Cortex of kidney (tissue), 1 donor: Measurements from ENCODE around the gene RAP1GAP.

Source experiments
- DNase-seq: peaks from one replicate; lab custom pipeline; 2025; lab: John Stamatoyannopoulos, UW

Gene RAP1GAP

DNA sequence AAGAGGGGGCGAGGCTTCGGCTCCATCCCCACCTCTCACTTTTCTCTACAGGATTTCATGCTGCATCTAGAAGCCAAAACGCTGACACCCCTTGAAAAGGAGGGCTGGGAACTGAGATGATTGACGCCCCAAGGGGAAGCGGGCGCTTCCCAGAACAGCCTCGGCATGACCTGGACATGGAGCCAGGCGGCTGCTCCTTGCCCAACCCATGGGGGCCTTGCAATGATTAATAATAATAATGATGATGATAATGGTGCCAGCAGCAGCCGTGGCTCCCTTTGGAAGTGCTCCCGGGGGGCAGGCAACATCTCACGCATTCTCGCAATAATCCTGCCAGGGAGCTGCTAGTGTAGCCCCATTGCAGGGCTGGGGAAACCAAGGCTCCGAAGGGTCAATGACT, 78.2 kb downstream of the RAP1GAP start:
- DNase-seq, result no peak

- no peak for DNase-seq
Observed at GRCh38 chr1:21590126-21590880, 78.9 kb downstream of the RAP1GAP start.

DNA sequence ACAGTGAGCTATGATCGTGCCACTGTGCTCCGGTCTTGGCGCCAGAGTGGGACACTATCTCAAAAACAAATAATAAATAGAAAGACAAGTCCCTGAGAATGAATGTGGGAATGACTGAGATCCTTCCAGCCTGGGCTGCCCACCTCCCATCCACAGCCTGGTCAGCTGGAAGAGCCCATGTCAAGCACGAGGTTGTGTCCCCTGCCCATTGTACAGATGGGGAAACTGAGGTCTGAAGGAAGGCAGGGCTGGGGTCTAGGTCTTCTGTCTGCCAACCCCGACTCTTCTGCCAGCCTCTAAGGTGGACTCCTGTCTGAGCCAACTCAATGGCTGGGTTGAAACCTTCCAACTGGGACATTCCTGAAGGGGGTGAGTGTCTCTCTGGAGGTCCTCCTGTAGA, 79.5 kb downstream of the RAP1GAP start:
- DNase-seq, result no peak

GRCh38 chr1:21587602-21587953, 81.6 kb downstream of the RAP1GAP start:
- no peak for DNase-seq

DNA sequence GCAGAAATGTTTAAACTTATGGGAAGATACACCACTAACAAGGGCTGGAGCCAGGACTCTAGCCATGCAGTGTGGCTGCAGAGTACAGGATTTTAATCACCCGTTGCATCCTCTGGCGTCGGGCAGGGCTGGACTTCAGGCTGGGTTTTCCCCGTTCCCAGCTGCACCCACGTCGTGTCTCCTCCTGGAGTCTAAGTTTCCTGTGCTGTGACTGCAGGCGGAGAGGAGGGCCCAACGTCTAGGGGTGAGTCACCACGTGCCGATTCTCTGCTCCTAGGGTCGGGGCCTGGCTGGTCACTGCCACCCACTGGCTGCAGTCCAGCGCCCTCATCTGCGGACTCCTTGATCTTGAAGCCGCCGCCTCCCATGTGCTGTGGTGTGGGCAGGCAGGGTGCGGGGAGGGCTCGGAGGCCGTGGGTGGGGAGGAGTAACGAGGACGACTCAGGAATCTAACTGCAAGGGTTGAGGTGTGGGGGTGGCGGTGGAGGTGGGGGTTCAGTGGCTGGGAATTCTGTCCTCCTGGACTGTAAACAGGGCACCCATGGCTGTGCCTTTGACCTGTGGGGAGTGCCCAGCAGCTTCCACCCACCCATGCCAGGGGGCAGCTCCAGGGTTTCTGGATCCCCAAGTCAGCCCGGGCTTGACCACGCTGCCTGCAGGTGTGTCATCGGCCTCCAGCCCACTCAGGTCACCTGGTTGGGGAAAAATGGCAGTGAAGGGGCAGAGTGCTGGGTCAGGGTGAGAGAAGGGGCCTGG, 82.1 kb downstream of the RAP1GAP start:
- DNase-seq, result no peak

- DNase-seq, result no peak
Observed at GRCh38 chr1:21586222-21586621, 82.9 kb downstream of the RAP1GAP start.

DNA sequence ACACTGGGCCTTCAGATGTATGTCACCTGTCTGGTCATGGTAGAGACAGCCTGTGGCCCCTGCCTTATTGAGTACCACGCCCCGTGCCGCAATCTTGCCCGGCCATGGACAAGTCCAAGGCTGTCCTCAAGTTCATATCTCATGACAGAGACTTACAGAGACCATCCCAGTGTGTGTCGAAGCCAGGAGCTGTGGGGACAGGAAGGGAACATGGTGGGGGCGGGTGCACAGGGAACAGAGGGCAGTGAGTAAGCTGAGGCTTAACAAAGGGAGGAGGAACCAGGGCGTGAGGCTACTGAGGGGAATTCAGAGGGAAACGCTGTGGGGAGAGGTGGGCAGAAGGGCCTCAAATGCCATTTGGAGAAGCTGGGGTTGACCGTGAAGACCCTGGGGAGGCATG, 84.1 kb downstream of the RAP1GAP start:
- DNase-seq, result no peak

- DNase-seq, result no peak
Observed at GRCh38 chr1:21584096-21584495, 85.1 kb downstream of the RAP1GAP start.

- DNase-seq, result no peak
Observed at GRCh38 chr1:21579791-21580190, 89.4 kb downstream of the RAP1GAP start.

GRCh38 chr1:21577933-21578332, 91.2 kb downstream of the RAP1GAP start:
- DNase-seq, result no peak

- DNase-seq, result no peak
Observed at GRCh38 chr1:21577324-21577723, 91.8 kb downstream of the RAP1GAP start.

- DNase-seq, result no peak
Observed at GRCh38 chr1:21576798-21577187, 92.4 kb downstream of the RAP1GAP start.

DNA sequence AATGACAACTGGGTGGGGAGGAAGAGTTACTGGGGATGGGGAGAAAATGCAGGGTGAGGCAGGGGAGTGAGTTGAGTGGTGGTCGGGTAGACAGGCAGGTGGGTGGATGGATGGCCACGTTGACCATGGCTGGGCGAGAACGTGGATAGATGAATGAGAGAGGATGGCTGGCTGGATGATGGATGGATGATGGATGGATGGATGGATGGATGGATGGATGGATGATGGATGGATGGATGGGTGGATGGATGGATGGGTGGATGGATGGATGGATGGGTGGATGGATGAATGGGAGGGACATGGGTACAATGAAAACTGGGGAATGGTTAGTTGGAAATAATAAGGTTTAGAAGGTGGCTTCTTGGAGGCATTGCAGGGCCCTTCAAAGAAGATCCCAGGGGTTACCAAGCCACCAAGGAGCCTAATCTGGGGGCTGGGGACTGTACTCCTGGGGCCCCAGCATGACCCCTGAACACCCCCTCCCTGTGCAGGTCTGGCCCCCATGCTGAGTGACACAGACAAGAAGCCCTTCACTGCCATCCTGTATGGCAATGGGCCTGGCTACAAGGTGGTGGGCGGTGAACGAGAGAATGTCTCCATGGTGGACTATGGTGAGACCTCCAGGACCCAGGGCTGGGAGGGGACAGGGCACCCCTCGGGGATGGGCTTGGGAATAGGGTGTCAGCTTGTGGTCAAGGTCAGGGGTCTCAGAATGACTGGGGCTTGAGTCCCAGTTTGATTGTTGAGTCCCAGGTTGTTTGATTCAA, 92.9 kb downstream of the RAP1GAP start:
- no peak for DNase-seq

DNA sequence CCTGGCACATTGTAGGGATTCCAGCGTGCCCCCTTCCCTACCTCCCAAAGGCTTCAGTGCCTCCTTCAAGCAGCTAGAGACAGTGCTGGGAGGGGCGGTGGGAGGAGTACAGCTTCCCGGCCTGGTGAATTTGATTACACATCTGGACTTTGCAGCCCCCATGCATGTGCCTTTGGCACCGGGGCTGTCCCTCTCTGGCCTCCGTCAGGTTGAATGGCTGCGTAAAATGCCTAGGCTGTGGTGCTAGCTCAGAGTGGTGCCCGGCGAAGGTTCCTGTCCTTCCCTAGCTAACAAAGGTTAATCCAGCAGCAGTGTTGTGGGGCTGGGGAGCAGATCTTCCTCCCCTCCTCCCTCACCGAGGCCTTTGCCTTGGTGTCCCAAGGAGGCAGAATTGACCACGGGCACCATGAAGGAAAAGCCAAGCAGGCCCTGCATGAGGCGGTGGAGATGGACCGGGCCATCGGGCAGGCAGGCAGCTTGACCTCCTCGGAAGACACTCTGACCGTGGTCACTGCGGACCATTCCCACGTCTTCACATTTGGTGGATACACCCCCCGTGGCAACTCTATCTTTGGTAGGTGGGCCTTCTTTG, 93.7 kb downstream of the RAP1GAP start:
- no peak for DNase-seq

GRCh38 chr1:21574466-21575151, 94.5 kb downstream of the RAP1GAP start:
- no peak for DNase-seq

GRCh38 chr1:21573971-21574465, 95.1 kb downstream of the RAP1GAP start:
- DNase-seq, result no peak

- DNase-seq, result no peak
Observed at GRCh38 chr1:21573475-21573874, 95.7 kb downstream of the RAP1GAP start.

- DNase-seq, result no peak
Observed at GRCh38 chr1:21572735-21573277, 96.4 kb downstream of the RAP1GAP start.

- DNase-seq, result no peak
Observed at GRCh38 chr1:21572221-21572620, 96.9 kb downstream of the RAP1GAP start.

- no peak for DNase-seq
Observed at GRCh38 chr1:21570885-21571284, 98.3 kb downstream of the RAP1GAP start.

- DNase-seq, result no peak
Observed at GRCh38 chr1:21570528-21570875, 98.7 kb downstream of the RAP1GAP start.
